GM23248 (cell line): ENCODE measurements around the gene PAQR6. TPM values are rescaled to one million over a fixed set of nuclear protein-coding genes. Genes with fewer than 3 reads are reported as not detected.

Source experiments
- DNase-seq: peaks from one replicate; pipeline ENCODE4 v3.0.0-alpha.2; 2015
- H2AFZ ChIP-seq: fragments of 200-600 bp; sonication (generic); 2 replicates; pipeline ENCODE4 v1.6.1; 2016; ENCODE audit warnings: antibody characterized with exemption
- H3F3A ChIP-seq: fragments of 200-600 bp; sonication (generic); 2 replicates; pipeline ENCODE4 v1.6.1; 2016; ENCODE audit warnings: mild to moderate bottlenecking, antibody characterized with exemption, mixed run types; ENCODE audit not compliant: insufficient read depth
- H3K27ac ChIP-seq: fragments of 200-600 bp; sonication (generic); 2 replicates; pipeline ENCODE4 v1.5.1; 2016; ENCODE audit warnings: mild to moderate bottlenecking
- H3K27me3 ChIP-seq: fragments of 200-600 bp; sonication (generic); replicated peaks from 2 replicates; pipeline ENCODE4 v1.6.1; 2016; ENCODE audit warnings: mild to moderate bottlenecking; ENCODE audit not compliant: insufficient read depth
- H3K36me3 ChIP-seq: fragments of 200-600 bp; sonication (generic); 2 replicates; pipeline ENCODE4 v1.6.1; 2016; ENCODE audit warnings: low read depth, mild to moderate bottlenecking
- H3K4me1 ChIP-seq: fragments of 200-600 bp; sonication (generic); 2 replicates; pipeline ENCODE4 v1.6.1; 2016; ENCODE audit warnings: mild to moderate bottlenecking; ENCODE audit not compliant: insufficient read depth
- H3K4me2 ChIP-seq: fragments of 200-600 bp; sonication (generic); one replicate; pipeline ENCODE4 v1.6.1; 2016; ENCODE audit warnings: mild to moderate bottlenecking; ENCODE audit not compliant: unreplicated experiment
- H3K4me3 ChIP-seq: fragments of 200-600 bp; sonication (generic); 2 replicates; pipeline ENCODE4 v1.5.1; 2016; ENCODE audit warnings: mild to moderate bottlenecking
- H3K79me2 ChIP-seq: fragments of 200-600 bp; sonication (generic); 2 replicates; pipeline ENCODE4 v1.6.1; 2016; ENCODE audit warnings: mild to moderate bottlenecking; ENCODE audit not compliant: insufficient read depth
- H3K9ac ChIP-seq: fragments of 200-600 bp; sonication (generic); 2 replicates; pipeline ENCODE4 v1.6.1; 2016; ENCODE audit warnings: mild to moderate bottlenecking
- H3K9me2 ChIP-seq: fragments of 200-600 bp; sonication (generic); 2 replicates; pipeline ENCODE4 v1.6.1; 2016; ENCODE audit warnings: mixed run types, mild to moderate bottlenecking, moderate library complexity; ENCODE audit not compliant: insufficient read depth
- H3K9me3 ChIP-seq: fragments of 200-600 bp; sonication (generic); one replicate; pipeline ENCODE4 v1.6.1; 2017; ENCODE audit warnings: low read depth
- H4K20me1 ChIP-seq: fragments of 200-600 bp; sonication (generic); 2 replicates; pipeline ENCODE4 v1.6.0; 2016; ENCODE audit not compliant: insufficient read depth
- EZH2 ChIP-seq: fragments of 200-600 bp; sonication (generic); IDR thresholded peaks from 2 replicates; pipeline ENCODE4 v1.6.1; 2018; ENCODE audit warnings: antibody characterized with exemption, mild to moderate bottlenecking; ENCODE audit not compliant: insufficient read depth, poor library complexity, severe bottlenecking
- EZH2phosphoT487 ChIP-seq: fragments of 200-600 bp; sonication (generic); IDR thresholded peaks from 2 replicates; pipeline ENCODE4 v1.6.1; 2018; ENCODE audit warnings: antibody characterized with exemption, moderate library complexity, mild to moderate bottlenecking, low read depth; ENCODE audit not compliant: insufficient read depth
- WGBS, 2 experiments: methylation state at CpG; one replicate each; pipeline ENCODE4 v1.1.6; 2015 to 2017; ENCODE audit warnings: low lambda C conversion rate in 2 of 2, low coverage in 1 of 2; ENCODE audit errors: missing lambda C conversion rate in 2 of 2; 5-methylcytosine and 5-hydroxymethylcytosine counted together
- in situ Hi-C: fragments of 300-500 bp; cut with MboI; formaldehyde crosslinking; loops from 2 replicates; pipeline ENCODE4 v1.15.0; 2020
- polyA plus RNA-seq: library from polyadenylated mRNA; unstranded; fragments of >200 nt; fragmentation: Nextera tagmentation; extraction: Ambion mirVana; gene quantifications from 2 replicates; pipeline ENCODE4 v1.2.1, GENCODE V29; 2016
- total RNA-seq: library from RNA; depleted of rRNA; stranded (reverse); fragments of >200 nt; shearing (Covaris generic); gene quantifications from 2 replicates; pipeline ENCODE4 v1.2.3, GENCODE V29; 2014

PAQR6 gene
- total and polyA plus RNA-seq, 2 experiments from 2014 or later = 0.54 to 0.81 TPM

DNA sequence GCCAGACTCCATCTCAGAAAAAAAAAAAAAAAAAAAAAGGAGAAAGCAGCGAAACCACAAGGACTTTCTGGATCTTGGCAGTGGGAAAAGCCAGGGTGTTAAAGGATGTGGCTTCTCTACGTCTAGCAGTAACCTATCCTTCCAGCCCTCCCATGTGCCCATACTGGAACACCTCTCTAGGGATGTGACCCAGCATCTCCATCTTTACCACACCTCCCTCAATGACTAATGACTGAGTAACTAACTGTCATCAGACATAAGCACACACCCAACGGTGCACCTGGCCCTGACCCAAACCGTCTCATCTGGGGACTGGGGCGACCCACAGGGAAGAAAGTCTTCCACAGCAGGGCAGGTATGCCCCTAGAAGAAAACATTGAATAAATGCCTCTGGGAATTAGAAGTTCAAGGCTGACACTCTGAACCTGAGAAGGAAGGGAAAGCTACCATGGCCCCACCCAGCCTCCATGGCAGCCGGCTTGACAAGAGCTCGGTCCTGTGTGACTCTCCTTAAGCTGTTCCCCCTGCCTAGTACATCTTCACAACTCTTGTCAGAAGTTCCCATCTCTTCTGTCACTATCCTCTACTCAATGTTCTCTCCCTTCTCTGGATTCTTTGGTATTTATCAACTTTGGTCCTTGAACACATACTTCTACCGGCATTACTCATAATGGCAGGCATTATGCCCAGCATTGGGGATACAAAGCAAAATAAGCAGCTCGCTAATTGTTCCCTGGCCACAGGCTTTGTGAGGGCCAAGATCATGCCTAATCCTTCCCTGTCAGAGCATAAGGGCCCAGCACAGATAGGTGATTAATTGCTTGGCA, 14.8 kb upstream of the PAQR6 start:
- H4K20me1 ChIP-seq = no peaks in the 10 kb centered on the region
- H3K27ac ChIP-seq = peak overlapping the region; percentile 86
- no peak overlapping the region for H2AFZ ChIP-seq
- H3K9me2 ChIP-seq = no peaks in the 10 kb centered on the region
- no peak for TF ChIP-seq EZH2
- TF ChIP-seq EZH2phosphoT487 = no peak
- H3K4me3 ChIP-seq = peak overlapping the region; percentile 9; the same call in 1 of the 2 replicates
- H3K79me2 ChIP-seq = peaks cover 7% of the 10 kb centered on the region; the same call in 1 of the 2 replicates
- H3K4me2 ChIP-seq = peak overlapping the region; percentile 29
- DNase-seq = peak; percentile 93
- peaks cover 18% of the 10 kb centered on the region for H3K4me1 ChIP-seq
- H3K27me3 ChIP-seq = no peaks in the 10 kb centered on the region
- in situ Hi-C loops = no loop called here
- no peak overlapping the region for H3K9ac ChIP-seq
- H3K9me3 ChIP-seq = no peaks in the 10 kb centered on the region
- H3F3A ChIP-seq = peaks cover 44% of the 10 kb centered on the region
- peaks cover 50% of the 10 kb centered on the region for H3K36me3 ChIP-seq
- 27 to 41% methylated on average over 9 of the region's 9 CpGs for WGBS, 2 experiments

DNA sequence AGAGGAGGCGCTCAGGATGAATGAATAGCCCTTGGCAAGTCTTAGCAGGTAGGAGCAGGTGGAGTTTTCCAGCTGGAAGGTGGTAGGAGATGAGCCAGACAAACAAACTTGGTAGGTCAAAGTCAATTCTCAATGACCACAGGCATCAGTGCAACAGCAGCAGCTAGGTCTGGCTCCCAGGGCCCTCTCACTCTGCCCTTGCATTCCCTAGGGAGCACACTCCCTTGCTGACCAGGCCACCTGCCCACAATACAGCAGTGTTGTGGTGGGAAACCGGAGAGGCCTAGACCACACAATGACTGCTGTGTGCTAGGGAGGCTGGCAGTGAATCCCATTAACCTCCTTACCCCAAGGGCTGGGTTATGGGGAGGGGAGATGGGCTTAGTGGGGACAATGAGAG, 13.0 kb upstream of the PAQR6 start:
- WGBS, 2 experiments = 97 to 100% methylated on average over 2 of the region's 2 CpGs
- Histone ChIP-seq H3K36me3 (peaks cover 46% of the 10 kb centered on the region), H4K20me1 (no peaks in the 10 kb centered on the region), H2AFZ (no peak overlapping the region), H3F3A (peaks cover 39% of the 10 kb centered on the region), H3K4me3 (no peak overlapping the region), H3K27ac (no peak overlapping the region), H3K27me3 (no peaks in the 10 kb centered on the region), H3K79me2 (peaks cover 7% of the 10 kb centered on the region; the same call in 1 of the 2 replicates), H3K4me2 (no peak overlapping the region), H3K9me2 (no peaks in the 10 kb centered on the region), H3K9me3 (no peaks in the 10 kb centered on the region), H3K9ac (no peak overlapping the region), H3K4me1 (peaks cover 18% of the 10 kb centered on the region)
- DNase-seq = no peak
- TF ChIP-seq EZH2phosphoT487 (no peak), EZH2 (no peak)
- in situ Hi-C loops = no loop called here

DNA sequence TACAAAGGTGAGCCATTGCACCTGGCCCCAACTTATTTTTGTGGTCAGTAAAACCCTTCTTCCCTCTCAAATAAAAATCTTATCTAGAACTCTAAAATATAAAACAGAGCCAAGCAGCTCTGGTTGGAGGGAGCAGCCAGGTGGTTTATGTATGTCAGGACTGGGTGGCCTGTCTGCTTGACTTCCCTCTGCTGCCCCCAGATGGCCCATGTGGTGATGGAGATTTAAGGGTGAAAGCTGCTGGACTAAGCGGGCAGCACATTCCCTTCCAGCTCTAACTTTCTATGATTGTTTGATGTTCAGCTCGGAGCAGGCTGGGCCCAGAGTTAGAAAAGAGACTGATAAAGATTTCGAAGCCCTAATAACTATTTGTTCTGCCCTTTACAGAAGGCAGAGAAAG, 11.9 kb upstream of the PAQR6 start:
- no peak overlapping the region for H3K27ac ChIP-seq
- DNase-seq = no peak
- peaks cover 46% of the 10 kb centered on the region for H3K36me3 ChIP-seq
- H3K79me2 ChIP-seq = peaks cover 7% of the 10 kb centered on the region; the same call in 1 of the 2 replicates
- peaks cover 30% of the 10 kb centered on the region for H3F3A ChIP-seq
- H2AFZ ChIP-seq = no peak overlapping the region
- no peak for TF ChIP-seq EZH2
- TF ChIP-seq EZH2phosphoT487 = no peak
- peaks cover 18% of the 10 kb centered on the region for H3K4me1 ChIP-seq
- 82 to 91% methylated on average over 3 of the region's 3 CpGs for WGBS, 2 experiments
- H3K4me3 ChIP-seq = no peak overlapping the region
- H4K20me1 ChIP-seq = no peaks in the 10 kb centered on the region
- H3K9me2 ChIP-seq = no peaks in the 10 kb centered on the region
- no peak overlapping the region for H3K4me2 ChIP-seq
- no peaks in the 10 kb centered on the region for H3K9me3 ChIP-seq
- in situ Hi-C loops = no loop called here
- no peak overlapping the region for H3K9ac ChIP-seq
- H3K27me3 ChIP-seq = no peaks in the 10 kb centered on the region

DNA sequence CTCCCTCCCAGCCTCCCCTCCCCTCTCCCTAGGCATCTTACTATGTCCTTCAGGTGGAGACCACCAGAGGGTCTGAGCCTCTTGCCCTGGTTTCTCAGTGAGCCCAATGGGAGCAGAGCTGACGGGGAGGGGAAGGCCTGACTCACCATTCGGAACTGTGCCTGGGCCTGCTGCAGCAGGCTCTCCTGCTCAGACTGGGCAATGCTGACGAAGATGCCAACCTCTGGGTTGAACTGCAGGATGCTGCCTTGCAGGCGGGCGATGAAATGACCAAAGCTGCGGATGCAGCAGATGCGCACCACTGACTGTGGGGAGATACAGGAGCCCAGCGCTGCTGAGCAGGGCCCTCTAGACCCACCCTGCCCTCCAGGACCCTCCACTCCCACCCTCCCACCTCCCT, 11.0 kb upstream of the PAQR6 start:
- no peak overlapping the region for H3K4me2 ChIP-seq
- WGBS, 2 experiments = 93 to 95% methylated on average over 5 to 8 of the region's 8 CpGs
- no peaks in the 10 kb centered on the region for H3K9me2 ChIP-seq
- no peak for DNase-seq
- H2AFZ ChIP-seq = no peak overlapping the region
- H3K27me3 ChIP-seq = no peaks in the 10 kb centered on the region
- no peak overlapping the region for H3K27ac ChIP-seq
- H3F3A ChIP-seq = peaks cover 24% of the 10 kb centered on the region
- H3K9ac ChIP-seq = no peak overlapping the region
- H3K36me3 ChIP-seq = peaks cover 47% of the 10 kb centered on the region
- peaks cover 18% of the 10 kb centered on the region for H3K4me1 ChIP-seq
- H3K9me3 ChIP-seq = no peaks in the 10 kb centered on the region
- H3K79me2 ChIP-seq = peaks cover 7% of the 10 kb centered on the region; the same call in 1 of the 2 replicates
- in situ Hi-C loops = no loop called here
- no peak for TF ChIP-seq EZH2phosphoT487
- TF ChIP-seq EZH2 = no peak
- H4K20me1 ChIP-seq = no peaks in the 10 kb centered on the region
- H3K4me3 ChIP-seq = no peak overlapping the region
